ENCODE data around the gene KLB.

KLB gene

GRCh38 chr4:39446842-39447573 lies 40.3 kb downstream of the KLB start:
- TF ChIP-seq, protein P1, sequence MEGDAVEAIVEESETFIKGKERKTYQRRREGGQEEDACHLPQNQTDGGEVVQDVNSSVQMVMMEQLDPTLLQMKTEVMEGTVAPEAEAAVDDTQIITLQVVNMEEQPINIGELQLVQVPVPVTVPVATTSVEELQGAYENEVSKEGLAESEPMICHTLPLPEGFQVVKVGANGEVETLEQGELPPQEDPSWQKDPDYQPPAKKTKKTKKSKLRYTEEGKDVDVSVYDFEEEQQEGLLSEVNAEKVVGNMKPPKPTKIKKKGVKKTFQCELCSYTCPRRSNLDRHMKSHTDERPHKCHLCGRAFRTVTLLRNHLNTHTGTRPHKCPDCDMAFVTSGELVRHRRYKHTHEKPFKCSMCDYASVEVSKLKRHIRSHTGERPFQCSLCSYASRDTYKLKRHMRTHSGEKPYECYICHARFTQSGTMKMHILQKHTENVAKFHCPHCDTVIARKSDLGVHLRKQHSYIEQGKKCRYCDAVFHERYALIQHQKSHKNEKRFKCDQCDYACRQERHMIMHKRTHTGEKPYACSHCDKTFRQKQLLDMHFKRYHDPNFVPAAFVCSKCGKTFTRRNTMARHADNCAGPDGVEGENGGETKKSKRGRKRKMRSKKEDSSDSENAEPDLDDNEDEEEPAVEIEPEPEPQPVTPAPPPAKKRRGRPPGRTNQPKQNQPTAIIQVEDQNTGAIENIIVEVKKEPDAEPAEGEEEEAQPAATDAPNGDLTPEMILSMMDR (conservative IDR thresholded peaks at IDR 0.05) = peak; percentile 63
- peak overlapping the region; percentile 82 for H3K27ac ChIP-seq

- H3K27ac ChIP-seq = peak overlapping the region; percentile 6; the same call in 1 of the 2 replicates
- TF ChIP-seq, protein P1 (conservative IDR thresholded peaks at IDR 0.05) = no peak
Measured at GRCh38 chr4:39450618-39451017, 43.9 kb downstream of the KLB start.

GRCh38 chr4:39451423-39452023 lies 44.8 kb downstream of the KLB start:
- TF ChIP-seq, protein P1 (conservative IDR thresholded peaks at IDR 0.05) = no peak

DNA sequence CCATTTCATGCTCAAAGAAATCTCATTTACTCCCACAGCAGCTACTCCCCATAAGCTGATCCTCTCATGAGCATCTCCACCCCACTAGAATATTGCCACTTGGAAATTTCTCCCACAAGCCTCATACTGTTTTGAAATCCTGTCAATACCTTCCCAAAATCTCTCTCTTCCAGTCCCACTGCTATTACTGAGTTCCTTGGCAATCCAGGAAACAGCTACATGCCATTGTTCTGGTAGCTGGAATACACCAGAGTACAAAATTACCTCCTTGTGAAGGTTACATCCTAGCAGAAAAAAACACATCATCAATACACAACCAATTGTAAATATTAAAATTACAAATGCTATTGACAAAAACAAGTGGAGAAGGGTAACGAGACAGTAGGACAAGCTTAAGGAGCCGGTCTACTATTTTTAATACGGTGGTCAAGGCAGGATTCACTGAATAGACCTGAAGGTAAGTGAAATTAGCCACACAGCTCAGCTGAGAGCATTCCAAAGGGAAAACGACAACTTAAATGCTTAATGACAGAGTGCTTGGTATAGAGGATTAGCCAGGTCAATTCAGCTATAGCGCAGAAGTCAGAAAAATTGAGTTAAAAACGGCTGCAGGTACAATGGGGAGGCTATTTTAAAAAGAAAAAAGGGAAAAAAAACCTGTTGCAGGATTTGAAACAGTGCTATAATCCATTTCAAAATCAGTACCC lies 45.6 kb downstream of the KLB start:
- TF ChIP-seq, protein P1 (conservative IDR thresholded peaks at IDR 0.05) = no peak
- 0 out of 2 replicates have a peak overlapping the region, but pooled peaks have one; percentile 6 for H3K27ac ChIP-seq

More at GRCh38 chr4:39451423-39452023, 44.8 kb downstream of the KLB start:
- H3K27ac ChIP-seq = peak overlapping the region; percentile 6; the same call in 1 of the 2 replicates

DNA sequence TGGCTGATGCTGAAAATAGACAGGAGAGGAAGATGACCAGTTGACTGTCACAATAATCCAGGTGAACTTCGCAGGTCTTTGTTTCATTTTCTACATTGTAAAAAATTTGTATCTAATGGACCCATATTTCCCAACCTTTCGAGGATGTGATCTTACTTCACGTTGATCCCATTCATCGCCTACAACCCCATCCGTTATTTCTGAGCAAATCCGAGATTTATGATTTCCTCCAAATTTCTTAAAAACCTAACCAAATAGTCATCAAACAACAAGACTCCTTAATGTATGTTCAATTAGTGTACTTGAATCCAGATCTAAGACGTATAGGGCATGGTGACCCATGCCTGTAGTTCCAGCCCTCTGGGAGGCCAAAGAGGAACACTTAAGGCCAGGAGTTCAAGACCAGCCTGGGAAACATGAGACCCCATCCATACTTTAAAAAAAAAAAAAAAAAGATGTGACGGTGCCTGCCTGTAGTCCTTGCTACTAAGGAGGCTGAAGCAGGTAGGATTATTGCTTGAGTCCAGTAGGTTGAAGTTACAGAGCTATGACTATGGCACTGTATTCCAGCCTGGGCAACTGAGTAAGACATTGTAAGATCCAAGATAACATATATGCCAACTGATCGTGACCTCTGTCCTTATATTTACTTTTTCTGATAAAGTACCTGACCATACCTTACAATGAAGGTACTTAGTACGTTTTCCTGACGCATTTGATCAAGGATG lies 46.3 kb downstream of the KLB start:
- TF ChIP-seq, protein P1 (conservative IDR thresholded peaks at IDR 0.05) = no peak
- H3K27ac ChIP-seq = no peak overlapping the region

DNA sequence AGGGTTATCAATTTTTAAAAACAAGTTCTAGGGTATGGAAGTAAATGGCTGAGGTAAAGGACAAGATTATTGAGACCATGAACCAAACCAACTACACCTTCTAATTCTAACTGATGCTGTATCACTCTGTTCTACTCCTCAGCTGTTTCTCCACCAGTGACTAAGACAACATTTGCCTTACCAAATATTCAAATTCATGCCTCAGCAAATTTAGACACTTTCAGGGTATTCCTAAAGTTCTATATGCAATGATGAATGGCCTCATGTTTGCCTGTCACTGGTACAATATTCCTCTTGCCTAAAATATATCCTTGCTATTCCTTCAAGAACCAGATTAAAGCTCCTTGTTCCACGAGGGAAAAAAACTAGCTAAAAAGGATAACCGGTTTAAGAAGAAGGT lies 47.0 kb downstream of the KLB start:
- TF ChIP-seq, protein P1 (conservative IDR thresholded peaks at IDR 0.05) = no peak
- no peak overlapping the region for H3K27ac ChIP-seq

All from VCaP (cell line).